DMS153 treated with DMSO at 0.1 percent for 48 hours (cell line): ENCODE results near the gene TIMELESS.
"Not testable (repeated sequence)": the region's sequence is repeated elsewhere in the genome, so short reads cannot be mapped to it uniquely, and the experiment has no call there.

Experiments used
- DNase-seq: peaks from one replicate; lab custom pipeline; 2025; ENCODE audit not compliant: unreplicated experiment; lab: John Stamatoyannopoulos, UW

TIMELESS gene

GRCh38 chr12:56468216-56469006, 19.2 kb upstream of the TIMELESS start, which contains the start of gene SPRYD4:
SPRYD4 (plus strand) TSS chr12:56468578; CDS start chr12:56468592, 14 bp downstream.
- DNase-seq, result peak; percentile 78

GRCh38 chr12:56462565-56462964, 13.3 kb upstream of the TIMELESS start:
- no peak for DNase-seq

- DNase-seq, result no peak
These were observed 12.3 kb upstream of the TIMELESS start for GRCh38 chr12:56461235-56462159.

- no peak for DNase-seq
These were observed 8.6 kb upstream of the TIMELESS start for GRCh38 chr12:56457817-56458216.

GRCh38 chr12:56454557-56454956, 5.3 kb upstream of the TIMELESS start, which contains the start of gene MIP:
MIP (minus strand) TSS chr12:56454657; CDS start chr12:56454613, 44 bp downstream.
- no peak for DNase-seq

- DNase-seq, result no peak
These were observed 1.9 kb upstream of the TIMELESS start for GRCh38 chr12:56451147-56451546.

- no peak for DNase-seq
These were observed 1.0 kb upstream of the TIMELESS start for GRCh38 chr12:56450241-56450640.

- DNase-seq, result no peak
These were observed 377 bp upstream of the TIMELESS start for GRCh38 chr12:56449622-56449984.

- DNase-seq, result not testable (repeated sequence)
These were observed 6.0 kb downstream of the TIMELESS start for GRCh38 chr12:56443208-56443607.

- DNase-seq, result no peak
These were observed 11.6 kb downstream of the TIMELESS start for GRCh38 chr12:56437430-56438176.

GRCh38 chr12:56434828-56435227, 14.4 kb downstream of the TIMELESS start:
- DNase-seq, result no peak

- DNase-seq, result no peak
These were observed 17.4 kb downstream of the TIMELESS start for GRCh38 chr12:56431850-56432249.

- no peak for DNase-seq
These were observed 17.9 kb downstream of the TIMELESS start for GRCh38 chr12:56431288-56431687.

- DNase-seq, result no peak
These were observed 23.2 kb downstream of the TIMELESS start for GRCh38 chr12:56425940-56426438.

GRCh38 chr12:56425193-56425592, 24.0 kb downstream of the TIMELESS start:
- DNase-seq, result peak; percentile 4

GRCh38 chr12:56420411-56420810, 28.8 kb downstream of the TIMELESS start:
- DNase-seq, result no peak

- no peak for DNase-seq
These were observed 31.5 kb downstream of the TIMELESS start for GRCh38 chr12:56417739-56418138.

GRCh38 chr12:56414401-56414800, 34.8 kb downstream of the TIMELESS start:
- DNase-seq, result no peak

GRCh38 chr12:56413392-56413791, 35.8 kb downstream of the TIMELESS start:
- no peak for DNase-seq

GRCh38 chr12:56411781-56412639, 37.2 kb downstream of the TIMELESS start:
- no peak for DNase-seq
